Loucy (cell line): ENCODE data around the gene BMF.

ENCODE experiments used
- H2AFZ ChIP-seq: fragments of 200-600 bp; sonication (generic); 2 replicates; pipeline ENCODE4 v1.6.0; 2016; ENCODE audit warnings: antibody characterized with exemption, mild to moderate bottlenecking, low read length, moderate library complexity
- H3F3A ChIP-seq: fragments of 200-600 bp; 2 replicates; pipeline ENCODE4 v1.6.0; 2016; ENCODE audit warnings: antibody characterized with exemption, low read depth, mild to moderate bottlenecking
- H3K27me3 ChIP-seq: fragments of 200-600 bp; sonication (generic); 2 replicates; pipeline ENCODE4 v1.6.1; 2014; ENCODE audit warnings: low read length, mild to moderate bottlenecking; ENCODE audit not compliant: insufficient read depth, poor library complexity, severe bottlenecking
- H3K36me3 ChIP-seq: fragments of 200-600 bp; sonication (generic); 2 replicates; pipeline ENCODE4 v1.6.1; 2016; ENCODE audit warnings: low read length; ENCODE audit not compliant: insufficient read depth
- H3K4me1 ChIP-seq: fragments of 200-600 bp; sonication (generic); 2 replicates; pipeline ENCODE4 v1.5.1; 2014; ENCODE audit warnings: low read length, mild to moderate bottlenecking; ENCODE audit not compliant: insufficient read depth, poor library complexity, severe bottlenecking
- H3K4me2 ChIP-seq: fragments of 200-600 bp; sonication (generic); 2 replicates; pipeline ENCODE4 v1.6.0; 2014; ENCODE audit warnings: antibody characterized with exemption, low read length, low read depth, mild to moderate bottlenecking; ENCODE audit not compliant: poor library complexity, severe bottlenecking
- H3K4me3 ChIP-seq: fragments of 200-600 bp; sonication (generic); 2 replicates; pipeline ENCODE4 v1.5.1; 2014; ENCODE audit warnings: low read length, mild to moderate bottlenecking, mixed read lengths; ENCODE audit not compliant: poor library complexity, severe bottlenecking
- H3K79me2 ChIP-seq: fragments of 200-600 bp; sonication (generic); 2 replicates; pipeline ENCODE4 v1.6.1; 2014; ENCODE audit warnings: low read length; ENCODE audit not compliant: insufficient read depth
- H3K9ac ChIP-seq: fragments of 200-600 bp; sonication (generic); 2 replicates; pipeline ENCODE4 v1.6.0; 2014; ENCODE audit warnings: mild to moderate bottlenecking, low read depth, low read length, moderate library complexity; ENCODE audit not compliant: poor library complexity, severe bottlenecking
- H3K9me2 ChIP-seq: fragments of 200-600 bp; sonication (generic); replicated peaks from 2 replicates; pipeline ENCODE4 v1.6.1; 2016; ENCODE audit warnings: low read depth, low read length, mixed read lengths
- H3K9me3 ChIP-seq: fragments of 200-600 bp; sonication (generic); 2 replicates; pipeline ENCODE4 v1.6.1; 2014; ENCODE audit warnings: mild to moderate bottlenecking, antibody characterized with exemption, low read length, low read depth; ENCODE audit not compliant: insufficient read depth
- H4K20me1 ChIP-seq: fragments of 200-600 bp; sonication (generic); 2 replicates; pipeline ENCODE4 v1.6.0; 2014; ENCODE audit warnings: antibody characterized with exemption, low read length, mild to moderate bottlenecking; ENCODE audit not compliant: insufficient read depth, poor library complexity, severe bottlenecking
- CTCF ChIP-seq: fragments of 200-600 bp; sonication (generic); conservative IDR thresholded peaks from 2 replicates; pipeline ENCODE4 v1.5.1; 2014; ENCODE audit warnings: mild to moderate bottlenecking, antibody characterized with exemption, low read length
- EZH2phosphoT487 ChIP-seq: fragments of 200-600 bp; IDR thresholded peaks from 2 replicates; pipeline ENCODE4 v1.6.1; 2018; ENCODE audit warnings: antibody characterized with exemption, mild to moderate bottlenecking, moderate library complexity, borderline replicate concordance

BMF gene

DNA sequence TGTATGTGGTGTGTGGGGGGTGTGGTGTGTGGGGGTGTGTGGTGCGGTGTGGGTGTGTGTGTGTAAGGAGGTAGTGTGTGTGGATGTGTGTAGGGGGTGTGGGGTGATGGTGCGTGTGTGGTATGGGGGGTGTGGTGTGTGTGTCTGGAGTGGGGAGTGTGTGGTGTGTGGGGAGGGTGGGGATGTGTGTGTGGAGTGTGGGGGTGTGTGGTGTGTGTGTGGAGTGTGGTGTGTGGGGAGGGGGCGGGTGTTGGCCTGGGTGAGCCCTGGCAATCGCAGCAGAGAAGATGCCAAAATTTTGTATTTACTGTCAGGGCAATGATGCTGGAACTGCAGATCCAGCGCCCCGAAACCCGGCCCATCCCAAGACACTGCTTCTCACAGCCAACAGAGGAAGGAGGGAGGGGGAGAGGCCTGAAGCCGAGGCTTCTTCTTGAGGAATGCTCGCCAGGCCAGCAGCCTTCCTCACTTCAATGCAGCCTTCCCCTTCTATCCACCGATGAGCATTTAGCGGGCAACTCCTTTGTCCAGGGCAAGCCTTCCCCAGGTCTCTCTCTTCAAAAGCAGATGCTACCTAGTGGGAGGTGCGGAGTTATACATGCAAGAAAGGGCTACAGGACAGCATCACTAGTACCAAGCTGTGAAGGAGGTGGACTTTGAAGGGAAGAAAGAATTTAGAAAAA lies 57.8 kb downstream of the BMF start:
- Histone ChIP-seq H3K36me3 (no peaks in the 10 kb centered on the region), H2AFZ (no peak overlapping the region), H3K9ac (no peak overlapping the region), H3K9me3 (no peaks in the 10 kb centered on the region), H4K20me1 (no peaks in the 10 kb centered on the region), H3K4me2 (no peak overlapping the region), H3K79me2 (no peaks in the 10 kb centered on the region), H3K9me2 (no peaks in the 10 kb centered on the region), H3K4me3 (no peak overlapping the region), H3F3A (0 out of 2 replicates have a peak, but pooled peaks cover 10% of the 10 kb centered on the region), H3K4me1 (peaks cover 85% of the 10 kb centered on the region), H3K27me3 (no peaks in the 10 kb centered on the region)
- TF ChIP-seq EZH2phosphoT487: no peak
- no peak for TF ChIP-seq CTCF

GRCh38 chr15:40048926-40049475 lies 59.7 kb downstream of the BMF start:
- no peaks in the 10 kb centered on the region for H3K27me3 ChIP-seq
- no peak overlapping the region for H2AFZ ChIP-seq
- TF ChIP-seq EZH2phosphoT487: no peak
- no peak for TF ChIP-seq CTCF
- no peaks in the 10 kb centered on the region for H3K36me3 ChIP-seq
- H4K20me1 ChIP-seq: no peaks in the 10 kb centered on the region
- no peaks in the 10 kb centered on the region for H3K9me2 ChIP-seq
- H3K4me3 ChIP-seq: no peak overlapping the region
- H3K9ac ChIP-seq: peak overlapping the region; percentile 24
- H3F3A ChIP-seq: 0 out of 2 replicates have a peak, but pooled peaks cover 10% of the 10 kb centered on the region
- peaks cover 80% of the 10 kb centered on the region for H3K4me1 ChIP-seq
- H3K4me2 ChIP-seq: peak overlapping the region; percentile 28
- no peaks in the 10 kb centered on the region for H3K9me3 ChIP-seq
- no peaks in the 10 kb centered on the region for H3K79me2 ChIP-seq

DNA sequence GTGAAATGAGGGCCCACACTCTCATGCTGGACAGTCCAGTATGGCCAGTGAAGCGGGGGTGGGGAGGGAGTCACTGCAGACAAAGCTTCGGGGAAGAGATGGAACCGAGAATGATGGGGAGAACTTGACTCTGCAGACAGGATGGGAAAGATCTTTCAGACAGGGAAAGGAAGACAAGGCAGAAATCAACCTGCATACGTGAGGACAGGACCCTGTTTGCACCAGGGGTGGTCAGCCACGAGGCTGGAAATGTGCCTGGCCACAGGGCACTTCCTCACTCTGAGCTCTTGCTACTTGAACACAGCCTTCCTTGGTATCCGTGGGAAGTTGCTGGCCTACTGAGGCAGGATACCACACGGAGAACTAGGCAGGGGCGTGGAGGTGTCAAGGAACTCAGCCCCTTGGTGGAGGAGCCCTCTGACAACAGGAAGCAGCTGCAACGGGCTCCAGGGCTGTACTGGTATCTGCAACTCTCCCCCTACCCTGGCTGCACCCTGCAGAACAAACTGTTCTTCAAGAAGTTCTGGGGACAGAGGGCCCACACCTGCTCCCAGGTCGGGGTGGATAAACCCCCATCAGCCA lies 60.4 kb downstream of the BMF start:
- no peaks in the 10 kb centered on the region for H3K9me3 ChIP-seq
- H2AFZ ChIP-seq: no peak overlapping the region
- no peak overlapping the region for H3K4me3 ChIP-seq
- no peaks in the 10 kb centered on the region for H3K79me2 ChIP-seq
- no peak for TF ChIP-seq CTCF
- no peaks in the 10 kb centered on the region for H4K20me1 ChIP-seq
- H3K36me3 ChIP-seq: no peaks in the 10 kb centered on the region
- 0 out of 2 replicates have a peak, but pooled peaks cover 7% of the 10 kb centered on the region for H3F3A ChIP-seq
- peak overlapping the region; percentile 28 for H3K4me2 ChIP-seq
- H3K27me3 ChIP-seq: no peaks in the 10 kb centered on the region
- no peaks in the 10 kb centered on the region for H3K9me2 ChIP-seq
- peaks cover 73% of the 10 kb centered on the region for H3K4me1 ChIP-seq
- peak overlapping the region; percentile 24 for H3K9ac ChIP-seq
